Neuronal stem cell (in vitro differentiated cells): ENCODE data around the gene DRICH1.

Experiments
- DNase-seq: peaks from one replicate; pipeline ENCODE4 v3.0.0-alpha.2; 2013; ENCODE audit warnings: low spot score
- H2AFZ ChIP-seq: one replicate; pipeline ENCODE4 v1.6.1; 2013; ENCODE audit warnings: mild to moderate bottlenecking, low read length, inconsistent platforms
- H2AK5ac ChIP-seq: 2 replicates; pipeline ENCODE4 v1.6.1; 2013; ENCODE audit warnings: low read depth, mild to moderate bottlenecking, inconsistent platforms, low read length, moderate library complexity, mixed read lengths
- H2BK120ac ChIP-seq: 2 replicates; pipeline ENCODE4 v1.6.1; 2013; ENCODE audit warnings: low read depth, mild to moderate bottlenecking, inconsistent platforms, low read length, moderate library complexity, mixed read lengths
- H2BK12ac ChIP-seq: one replicate; pipeline ENCODE4 v1.6.1; 2013; ENCODE audit warnings: low read length, inconsistent platforms
- H2BK15ac ChIP-seq: 2 replicates; pipeline ENCODE4 v1.6.1; 2013; ENCODE audit warnings: mild to moderate bottlenecking, low read length, inconsistent platforms, mixed read lengths
- H2BK5ac ChIP-seq: one replicate; pipeline ENCODE4 v1.6.1; 2013; ENCODE audit warnings: inconsistent platforms, mild to moderate bottlenecking, low read length, moderate library complexity
- H3K14ac ChIP-seq: one replicate; pipeline ENCODE4 v1.6.1; 2013; ENCODE audit warnings: low read length, inconsistent platforms
- H3K18ac ChIP-seq: 2 replicates; pipeline ENCODE4 v1.6.1; 2013; ENCODE audit warnings: low read length, inconsistent platforms
- H3K23ac ChIP-seq: 2 replicates; pipeline ENCODE4 v1.6.1; 2013; ENCODE audit warnings: low read depth, mild to moderate bottlenecking, mixed read lengths, low read length, inconsistent platforms; ENCODE audit not compliant: poor library complexity
- H3K27ac ChIP-seq: replicated peaks from 3 replicates; pipeline ENCODE4 v1.5.1; 2013; ENCODE audit warnings: low read length, inconsistent platforms
- H3K27me3 ChIP-seq, 3 experiments: 2 replicates each; pipeline ENCODE4 v1.6.1; 2013; ENCODE audit warnings: low read length in 3 of 3, mild to moderate bottlenecking in 2 of 3, inconsistent platforms in 1 of 3, low read depth in 1 of 3, mixed read lengths in 1 of 3, moderate library complexity in 1 of 3; ENCODE audit not compliant: control insufficient read depth in 3 of 3, insufficient read depth in 3 of 3
- H3K36me3 ChIP-seq, 2 donors: replicated peaks in 1 of 2; 2 replicates each; pipeline ENCODE4 v1.6.1; 2013; ENCODE audit warnings: low read length in 2 of 2; ENCODE audit not compliant: control insufficient read depth in 2 of 2, insufficient read depth in 2 of 2
- H3K4ac ChIP-seq: 2 replicates; pipeline ENCODE4 v1.6.1; 2013; ENCODE audit warnings: inconsistent platforms, mild to moderate bottlenecking, low read length, moderate library complexity
- H3K4me1 ChIP-seq, 2 donors: 1 replicate in 1 of 2; 2 replicates in 1 of 2; pipeline ENCODE4 v1.6.1; 2013; ENCODE audit warnings: low read length in 2 of 2, low read depth in 1 of 2; ENCODE audit not compliant: control insufficient read depth in 2 of 2, insufficient read depth in 1 of 2
- H3K4me2 ChIP-seq: one replicate; pipeline ENCODE4 v1.6.1; 2013; ENCODE audit warnings: mild to moderate bottlenecking, low read length, inconsistent platforms; ENCODE audit not compliant: insufficient read depth, poor library complexity, severe bottlenecking
- H3K4me3 ChIP-seq, 2 donors: 2 replicates each; pipeline ENCODE4 v1.5.1; 2013; ENCODE audit warnings: low read length in 2 of 2, mild to moderate bottlenecking in 2 of 2, inconsistent platforms in 1 of 2, moderate library complexity in 1 of 2
- H3K79me1 ChIP-seq: one replicate; pipeline ENCODE4 v1.6.1; 2013; ENCODE audit warnings: low read depth, mild to moderate bottlenecking, inconsistent platforms, low read length, moderate library complexity
- H3K9ac ChIP-seq: one replicate; pipeline ENCODE4 v1.6.1; 2013; ENCODE audit warnings: mild to moderate bottlenecking, low read depth, low read length, inconsistent platforms; ENCODE audit not compliant: poor library complexity
- H3K9me3 ChIP-seq, 2 donors: replicated peaks in 1 of 2; 2 replicates each; pipeline versions ENCODE3 to v1.6.1; 2013; ENCODE audit warnings: low read length in 2 of 2, mild to moderate bottlenecking in 2 of 2, inconsistent platforms in 1 of 2, low read depth in 1 of 2, mixed read lengths in 1 of 2, moderate library complexity in 1 of 2; ENCODE audit not compliant: control insufficient read depth in 2 of 2, insufficient read depth in 1 of 2
- H4K8ac ChIP-seq: one replicate; pipeline ENCODE4 v1.6.1; 2013; ENCODE audit warnings: low read depth, mild to moderate bottlenecking, inconsistent platforms, low read length, moderate library complexity
- H4K91ac ChIP-seq: one replicate; pipeline ENCODE4 v1.6.1; 2013; ENCODE audit warnings: low read length, low read depth, mild to moderate bottlenecking, inconsistent platforms; ENCODE audit not compliant: poor library complexity
- WGBS, 2 donors: extraction: QIAGEN DNeasy Blood & Tissue Kit; methylation state at CpG; one replicate each; pipeline ENCODE4 v1.1.7; 2013; ENCODE audit warnings: missing lambda C conversion rate in 2 of 2, mixed read lengths in 1 of 2; ENCODE audit not compliant: insufficient read length in 2 of 2, insufficient replicate concordance in 1 of 2; ENCODE audit errors: extremely low coverage in 2 of 2; 5-methylcytosine and 5-hydroxymethylcytosine counted together

DRICH1 gene

DNA sequence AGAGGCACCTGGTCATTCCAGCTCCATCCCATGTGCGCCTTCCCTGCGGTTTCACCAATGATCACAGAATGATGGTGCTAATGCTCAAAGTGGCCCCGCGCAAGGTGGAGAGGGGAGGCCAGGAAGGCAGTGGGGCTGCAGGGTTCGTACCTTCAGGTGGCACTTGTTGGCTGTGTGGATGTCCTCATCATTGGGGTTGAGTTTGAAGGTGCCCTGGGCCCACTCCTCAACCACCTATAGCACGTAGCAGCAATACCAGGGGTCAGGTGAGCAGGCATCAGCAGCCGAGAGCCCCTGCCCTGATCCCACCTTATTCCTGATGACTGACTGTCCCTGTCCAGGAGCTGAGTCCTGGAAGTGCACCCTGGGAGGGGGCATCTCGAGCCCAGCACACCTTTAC, 20.6 kb upstream of the DRICH1 start:
- Histone ChIP-seq H3K79me1 (no peaks in the 10 kb centered on the region), H2BK5ac (no peak overlapping the region), H2BK12ac (no peak overlapping the region), H2AK5ac (no peak overlapping the region), H3K4me3 (no peak overlapping the region), H3K23ac (no peak overlapping the region), H2AFZ (no peak overlapping the region), H2BK15ac (no peak overlapping the region), H3K27me3 (no peaks in the 10 kb centered on the region), H4K8ac (no peak overlapping the region), H3K4me2 (no peak overlapping the region), H3K14ac (no peak overlapping the region), H3K9ac (no peak overlapping the region), H2BK120ac (no peak overlapping the region), H3K9me3 (peaks cover 0 to 2% of the 10 kb centered on the region in 2 donors), H3K18ac (no peak overlapping the region), H3K4me1 (no peaks in the 10 kb centered on the region), H3K4ac (no peak overlapping the region), H3K36me3 (peaks cover 3 to 9% of the 10 kb centered on the region in 2 donors), H3K27ac (no peak overlapping the region), H4K91ac (no peak overlapping the region)
- WGBS, 2 donors = no CpG with 5 or more reads among the region's 8 CpGs
- no peak for DNase-seq

DNA sequence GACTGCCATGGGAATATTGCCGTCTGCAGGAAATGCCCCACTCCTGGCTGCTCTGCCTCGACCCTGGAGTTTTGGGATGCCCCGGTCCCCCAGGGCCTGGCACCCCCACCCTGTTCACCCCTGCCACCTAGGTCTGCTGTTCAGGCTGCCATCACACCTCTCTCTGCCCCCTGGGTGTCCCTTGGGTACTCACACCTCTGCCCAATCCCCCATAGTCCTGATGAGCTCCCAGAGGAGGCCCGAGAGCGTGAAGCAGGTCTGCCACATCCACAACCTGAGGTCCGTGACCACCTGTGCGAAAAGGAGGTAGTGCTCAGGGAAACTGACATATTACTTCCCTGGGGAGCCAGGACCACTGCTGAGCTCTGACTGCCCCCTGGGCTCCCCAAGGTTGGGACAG, 20.2 kb upstream of the DRICH1 start:
- no peaks in the 10 kb centered on the region for H3K27me3 ChIP-seq
- no peak overlapping the region for H3K23ac ChIP-seq
- H2BK5ac ChIP-seq = no peak overlapping the region
- H2BK12ac ChIP-seq = no peak overlapping the region
- no peak overlapping the region for H2BK120ac ChIP-seq
- no peak overlapping the region for H4K91ac ChIP-seq
- H2BK15ac ChIP-seq = no peak overlapping the region
- no peak overlapping the region for H3K4me2 ChIP-seq
- H3K36me3 ChIP-seq = peaks cover 3 to 9% of the 10 kb centered on the region in 2 donors
- no peak overlapping the region for H3K4me3 ChIP-seq
- H2AFZ ChIP-seq = no peak overlapping the region
- no CpG with 5 or more reads among the region's 7 CpGs for WGBS, 2 donors
- no peak overlapping the region for H4K8ac ChIP-seq
- H3K9me3 ChIP-seq = peaks cover 0 to 2% of the 10 kb centered on the region in 2 donors
- no peak for DNase-seq
- no peaks in the 10 kb centered on the region for H3K79me1 ChIP-seq
- no peak overlapping the region for H3K18ac ChIP-seq
- H3K27ac ChIP-seq = no peak overlapping the region
- no peaks in the 10 kb centered on the region for H3K4me1 ChIP-seq
- no peak overlapping the region for H3K14ac ChIP-seq
- no peak overlapping the region for H3K9ac ChIP-seq
- no peak overlapping the region for H2AK5ac ChIP-seq
- no peak overlapping the region for H3K4ac ChIP-seq

DNA sequence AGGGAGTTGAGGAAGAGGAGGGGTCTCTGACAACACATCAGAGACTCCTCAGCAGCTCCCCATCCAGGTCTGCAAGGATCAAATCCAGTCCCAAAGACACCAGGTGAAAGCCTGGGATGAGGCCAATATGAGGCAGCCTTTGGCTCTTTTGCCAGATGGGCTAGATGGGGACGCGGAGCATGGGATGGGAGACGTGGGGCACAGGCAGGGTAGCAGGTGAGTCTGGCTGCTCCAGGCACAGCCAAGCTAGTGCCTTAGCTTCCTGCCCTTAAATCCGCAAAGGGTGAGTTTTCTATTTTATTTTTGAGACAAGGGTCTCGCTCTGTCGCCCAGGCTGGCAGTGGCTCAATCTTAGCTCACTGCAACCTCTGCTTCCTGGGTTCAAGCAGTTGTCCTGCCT, 19.6 kb upstream of the DRICH1 start:
- no peak overlapping the region for H3K23ac ChIP-seq
- no peak overlapping the region for H3K4me3 ChIP-seq
- no peak overlapping the region for H2AFZ ChIP-seq
- H2BK12ac ChIP-seq = no peak overlapping the region
- H3K27me3 ChIP-seq = no peaks in the 10 kb centered on the region
- peaks cover 3 to 9% of the 10 kb centered on the region in 2 donors for H3K36me3 ChIP-seq
- peaks cover 0 to 2% of the 10 kb centered on the region in 2 donors for H3K9me3 ChIP-seq
- no peak overlapping the region for H3K27ac ChIP-seq
- H3K18ac ChIP-seq = no peak overlapping the region
- H4K8ac ChIP-seq = no peak overlapping the region
- H2BK5ac ChIP-seq = no peak overlapping the region
- H3K14ac ChIP-seq = no peak overlapping the region
- H3K9ac ChIP-seq = no peak overlapping the region
- H3K79me1 ChIP-seq = no peaks in the 10 kb centered on the region
- no peak overlapping the region for H4K91ac ChIP-seq
- no peak for DNase-seq
- WGBS, 2 donors = no CpG with 5 or more reads among the region's 6 CpGs
- H2BK15ac ChIP-seq = no peak overlapping the region
- H2BK120ac ChIP-seq = no peak overlapping the region
- H3K4me2 ChIP-seq = no peak overlapping the region
- H2AK5ac ChIP-seq = no peak overlapping the region
- no peak overlapping the region for H3K4ac ChIP-seq
- no peaks in the 10 kb centered on the region for H3K4me1 ChIP-seq

DNA sequence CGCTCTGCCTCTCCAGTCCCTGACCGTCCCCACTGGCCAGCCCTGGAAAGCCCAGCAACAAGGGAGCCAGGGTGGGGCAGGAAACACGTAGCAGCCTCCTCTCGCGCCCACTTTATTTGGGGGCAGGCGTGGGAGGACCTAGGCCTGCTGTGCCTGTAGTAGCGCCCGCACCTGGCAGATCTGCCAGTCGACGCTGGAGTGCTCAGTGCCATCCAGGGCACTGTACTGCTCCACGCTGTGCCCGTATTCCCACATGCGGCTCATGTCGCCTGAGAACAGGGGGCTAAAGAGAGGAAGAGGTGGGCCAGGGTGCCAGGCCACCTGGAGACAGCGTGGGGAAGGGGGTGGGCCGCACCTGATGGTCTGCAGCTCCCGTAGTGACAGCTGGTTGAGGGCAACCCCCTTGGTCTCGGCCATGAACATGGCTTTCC, 17.0 kb upstream of the DRICH1 start:
- Histone ChIP-seq H2BK12ac (no peak overlapping the region), H3K23ac (peak overlapping the region; percentile 73), H3K4ac (no peak overlapping the region), H3K27ac (no peak overlapping the region), H3K4me2 (no peak overlapping the region), H3K18ac (peak overlapping the region; percentile 38), H2BK120ac (no peak overlapping the region), H2BK15ac (no peak overlapping the region), H4K91ac (no peak overlapping the region), H3K9me3 (peaks cover 0 to 2% of the 10 kb centered on the region in 2 donors), H2AFZ (no peak overlapping the region), H3K79me1 (no peaks in the 10 kb centered on the region), H2AK5ac (peak overlapping the region; percentile 56), H3K4me3 (no peak overlapping the region), H3K4me1 (no peaks in the 10 kb centered on the region), H3K36me3 (peaks cover 0 to 9% of the 10 kb centered on the region in 2 donors), H4K8ac (peak overlapping the region; percentile 43), H3K14ac (no peak overlapping the region), H3K9ac (no peak overlapping the region), H3K27me3 (no peaks in the 10 kb centered on the region), H2BK5ac (no peak overlapping the region)
- WGBS, 2 donors = no CpG with 5 or more reads among the region's 18 CpGs
- no peak for DNase-seq
